Panc1 (cell line): Measurements from ENCODE around the gene NSD1.

ENCODE experiments used
- CTCF ChIP-seq: fragments of 450-650 bp; IDR thresholded peaks from 2 replicates; pipeline ENCODE4 v1.5.1; 2017; ENCODE audit warnings: mild to moderate bottlenecking
- POLR2AphosphoS5 ChIP-seq: IDR thresholded peaks from 2 replicates; pipeline ENCODE4 v1.6.1; 2012; ENCODE audit warnings: mild to moderate bottlenecking, low read depth, low read length, moderate library complexity
- REST ChIP-seq, 2 experiments: IDR thresholded peaks; 2 replicates each; pipeline ENCODE4 v1.6.1; 2011 to 2012; ENCODE audit warnings: low read depth in 2 of 2, control low read depth in 1 of 2, low read length in 1 of 2, mild to moderate bottlenecking in 1 of 2, moderate library complexity in 1 of 2; ENCODE audit not compliant: insufficient read depth in 1 of 2
- SIN3A ChIP-seq: IDR thresholded peaks from 2 replicates; pipeline ENCODE4 v1.6.1; 2012; ENCODE audit warnings: low read depth, mild to moderate bottlenecking, low read length, moderate library complexity, borderline replicate concordance; ENCODE audit not compliant: insufficient read depth

GRCh38 chr5:177344891-177345290 is 211.3 kb downstream of the NSD1 start:
- TF ChIP-seq REST (IDR thresholded peaks at IDR 0.05; ENCODE audit: insufficient read depth in 1 of 2, low read depth in 2 of 2, low read length in 1 of 2) (no peak), CTCF (no peak), POLR2AphosphoS5 (no peak), SIN3A (no peak)
